Mucosa of rectum (tissue), 2 donors: ENCODE data around the gene TBXAS1.

Source experiments
- H3K27ac ChIP-seq, 2 donors: one replicate each; pipeline ENCODE4 v1.7.0; 2013; ENCODE audit warnings: inconsistent platforms in 2 of 2, low read depth in 2 of 2, low read length in 2 of 2
- H3K27me3 ChIP-seq, 2 donors: one replicate each; pipeline ENCODE4 v1.7.0; 2013; ENCODE audit warnings: low read length in 2 of 2; ENCODE audit not compliant: control insufficient read depth in 2 of 2, insufficient read depth in 2 of 2
- H3K36me3 ChIP-seq, 2 donors: one replicate each; pipeline ENCODE4 v1.7.0; 2013; ENCODE audit warnings: low read length in 2 of 2; ENCODE audit not compliant: control insufficient read depth in 2 of 2, insufficient read depth in 2 of 2
- H3K4me1 ChIP-seq, 2 donors: one replicate each; pipeline ENCODE4 v1.7.0; 2013; ENCODE audit warnings: low read length in 2 of 2, mild to moderate bottlenecking in 1 of 2; ENCODE audit not compliant: control insufficient read depth in 2 of 2, insufficient read depth in 2 of 2
- H3K4me3 ChIP-seq, 2 donors: one replicate each; pipeline ENCODE4 v1.7.0; 2013; ENCODE audit warnings: low read length in 2 of 2
- H3K9ac ChIP-seq, 2 donors: one replicate each; pipeline ENCODE4 v1.7.0; 2013; ENCODE audit warnings: low read length in 2 of 2, low read depth in 1 of 2, mild to moderate bottlenecking in 1 of 2
- H3K9me3 ChIP-seq, 2 donors: one replicate each; pipeline ENCODE4 v1.7.0; 2013; ENCODE audit warnings: low read length in 2 of 2; ENCODE audit not compliant: control insufficient read depth in 2 of 2
- donor health status: healthy.
- donor health status: Normal muscosa, but diverticular disease.

The TBXAS1 gene

DNA sequence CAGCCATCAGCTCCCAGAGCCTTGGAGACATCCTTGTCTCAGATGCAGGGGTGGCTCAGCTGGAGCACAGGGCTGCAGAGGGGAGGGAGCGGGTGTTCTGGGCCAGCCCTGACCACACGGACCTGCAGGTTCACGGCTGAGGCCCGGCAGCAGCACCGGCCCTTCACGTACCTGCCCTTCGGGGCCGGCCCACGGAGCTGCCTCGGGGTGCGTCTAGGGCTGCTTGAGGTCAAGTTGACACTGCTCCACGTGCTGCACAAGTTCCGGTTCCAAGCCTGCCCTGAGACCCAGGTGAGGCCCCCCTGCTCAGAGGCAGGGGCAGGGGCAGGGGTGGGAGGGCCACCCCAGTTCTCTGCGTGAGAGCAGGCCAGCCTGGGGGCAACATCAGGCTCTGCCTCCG is 188.5 kb downstream of the TBXAS1 start:
- Histone ChIP-seq H3K9ac (no peak overlapping the region), H3K36me3 (peaks cover 0 to 10% of the 10 kb centered on the region in 2 donors)

DNA sequence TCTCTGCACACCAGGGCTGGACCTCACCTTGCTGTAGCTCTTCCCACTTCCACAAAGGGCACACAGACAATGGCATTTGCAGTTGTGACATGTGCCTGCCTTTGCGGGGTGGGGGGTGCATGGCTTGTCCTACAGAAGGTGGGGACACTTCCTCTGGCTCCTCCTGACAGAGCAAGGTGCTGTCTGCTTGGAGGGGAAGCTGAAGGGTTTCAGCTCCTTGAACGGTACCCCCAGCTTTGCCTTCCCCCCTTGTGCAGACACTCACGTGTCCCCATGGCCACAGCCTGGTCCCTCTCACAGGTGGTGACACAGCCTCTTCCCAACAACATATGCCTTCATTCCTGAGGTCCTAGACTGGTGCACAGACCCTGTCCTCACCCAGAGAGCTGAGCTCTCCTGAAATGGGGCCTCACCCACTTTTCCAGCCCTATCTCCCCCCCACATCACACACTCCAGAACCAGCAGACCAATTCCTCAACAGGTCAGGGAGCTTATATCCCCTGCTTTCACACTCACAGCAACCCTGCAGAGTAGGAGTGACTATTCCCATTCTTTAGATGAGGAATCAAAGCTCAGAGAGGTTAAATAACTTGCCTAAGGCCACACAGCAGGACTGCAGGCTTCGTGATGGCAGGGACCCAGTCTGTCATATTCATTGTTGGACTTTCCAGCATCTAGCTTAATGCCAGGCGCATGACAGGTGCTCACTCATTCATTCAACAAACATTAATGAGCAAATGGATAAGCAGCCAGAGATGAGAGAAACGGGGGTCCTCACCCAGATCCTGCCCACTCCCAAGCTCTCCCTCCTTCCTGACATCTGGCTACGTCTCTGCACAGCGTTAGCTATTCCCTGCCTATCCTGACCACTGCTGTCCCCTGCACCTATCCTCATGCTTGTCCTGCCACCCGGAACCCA is 189.3 kb downstream of the TBXAS1 start:
- H3K4me3 ChIP-seq: no peak overlapping the region
- H3K9me3 ChIP-seq: no peaks in the 10 kb centered on the region
- H3K27me3 ChIP-seq: no peaks in the 10 kb centered on the region
- no peak overlapping the region for H3K27ac ChIP-seq
- H3K4me1 ChIP-seq: no peaks in the 10 kb centered on the region
- peaks cover 3 to 14% of the 10 kb centered on the region in 2 donors for H3K36me3 ChIP-seq
- H3K9ac ChIP-seq: no peak overlapping the region

More for the DNA sequence above, 188.5 kb downstream of the TBXAS1 start:
- no peaks in the 10 kb centered on the region for H3K4me1 ChIP-seq
- H3K27me3 ChIP-seq: no peaks in the 10 kb centered on the region
- H3K9me3 ChIP-seq: no peaks in the 10 kb centered on the region
- H3K27ac ChIP-seq: no peak overlapping the region
- no peak overlapping the region for H3K4me3 ChIP-seq

DNA sequence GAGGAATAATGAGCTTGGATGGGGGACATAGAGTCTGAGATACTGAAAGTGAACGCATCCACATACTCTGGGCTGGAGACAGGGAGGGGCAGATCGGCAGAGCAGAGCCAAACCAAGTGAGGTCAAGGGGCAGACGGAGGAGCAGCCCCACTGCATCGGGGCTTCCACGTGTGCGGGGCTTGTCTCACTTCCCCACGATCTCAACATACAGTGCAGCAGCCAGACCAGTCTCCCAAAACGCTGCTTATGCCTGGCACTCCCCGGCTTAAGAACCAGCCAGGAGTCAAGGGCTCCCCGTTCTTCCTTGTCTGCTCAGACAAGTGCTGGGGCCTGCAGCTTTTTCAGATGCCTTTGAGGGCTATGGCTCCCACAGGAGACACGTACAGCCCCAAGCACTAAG is 190.1 kb downstream of the TBXAS1 start:
- no peak overlapping the region for H3K9ac ChIP-seq
- no peaks in the 10 kb centered on the region for H3K4me1 ChIP-seq
- no peak overlapping the region for H3K4me3 ChIP-seq
- H3K36me3 ChIP-seq: peaks cover 10 to 19% of the 10 kb centered on the region in 2 donors
- H3K27ac ChIP-seq: no peak overlapping the region
- H3K27me3 ChIP-seq: no peaks in the 10 kb centered on the region
- no peaks in the 10 kb centered on the region for H3K9me3 ChIP-seq

DNA sequence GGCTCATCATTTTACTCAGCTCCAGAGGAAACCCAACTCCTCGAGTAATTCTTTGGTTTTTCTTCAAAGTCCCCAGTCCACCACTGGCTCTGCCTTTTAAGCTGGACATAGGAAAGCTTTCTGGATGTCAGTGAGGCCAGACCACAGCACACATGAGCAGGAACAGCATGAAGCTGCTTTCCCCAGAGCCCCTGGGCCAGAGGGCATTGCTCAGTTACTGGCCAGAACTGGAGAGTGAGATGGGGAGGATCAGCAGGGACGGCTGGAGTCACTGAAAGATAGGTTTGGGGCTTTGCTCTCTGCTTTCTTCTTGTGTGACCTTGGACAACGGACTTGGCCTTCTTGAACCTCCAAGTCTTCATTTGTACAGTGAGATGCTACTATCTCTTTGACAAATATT is 190.5 kb downstream of the TBXAS1 start:
- H3K27ac ChIP-seq: no peak overlapping the region
- peaks cover 13 to 23% of the 10 kb centered on the region in 2 donors for H3K36me3 ChIP-seq
- H3K4me1 ChIP-seq: no peaks in the 10 kb centered on the region
- H3K9ac ChIP-seq: no peak overlapping the region
- no peaks in the 10 kb centered on the region for H3K9me3 ChIP-seq
- no peaks in the 10 kb centered on the region for H3K27me3 ChIP-seq
- no peak overlapping the region for H3K4me3 ChIP-seq

DNA sequence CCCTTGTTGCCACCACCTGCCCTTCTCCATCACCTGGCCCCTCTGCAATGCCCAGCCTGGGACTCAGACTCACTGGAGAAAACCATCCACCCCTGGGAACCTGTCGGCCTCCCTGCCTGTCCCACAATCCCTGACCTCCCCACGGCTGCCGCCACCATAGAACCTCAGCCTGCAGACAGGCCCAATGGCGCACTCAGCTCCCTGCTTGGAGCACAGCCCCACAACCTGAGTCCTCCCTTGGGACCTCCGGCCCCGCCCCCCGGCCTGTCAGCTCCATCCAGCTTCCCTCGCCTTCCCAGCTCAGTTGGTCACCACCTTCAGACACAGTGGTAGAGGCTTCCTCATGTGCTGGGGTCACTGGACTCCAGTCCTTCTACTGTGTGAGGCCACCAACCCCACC is 192.5 kb downstream of the TBXAS1 start:
- no peak overlapping the region for H3K4me3 ChIP-seq
- no peaks in the 10 kb centered on the region for H3K9me3 ChIP-seq
- no peaks in the 10 kb centered on the region for H3K27me3 ChIP-seq
- H3K27ac ChIP-seq: no peak overlapping the region
- no peak overlapping the region for H3K9ac ChIP-seq
- H3K4me1 ChIP-seq: no peaks in the 10 kb centered on the region
- H3K36me3 ChIP-seq: peaks cover 27 to 41% of the 10 kb centered on the region in 2 donors

DNA sequence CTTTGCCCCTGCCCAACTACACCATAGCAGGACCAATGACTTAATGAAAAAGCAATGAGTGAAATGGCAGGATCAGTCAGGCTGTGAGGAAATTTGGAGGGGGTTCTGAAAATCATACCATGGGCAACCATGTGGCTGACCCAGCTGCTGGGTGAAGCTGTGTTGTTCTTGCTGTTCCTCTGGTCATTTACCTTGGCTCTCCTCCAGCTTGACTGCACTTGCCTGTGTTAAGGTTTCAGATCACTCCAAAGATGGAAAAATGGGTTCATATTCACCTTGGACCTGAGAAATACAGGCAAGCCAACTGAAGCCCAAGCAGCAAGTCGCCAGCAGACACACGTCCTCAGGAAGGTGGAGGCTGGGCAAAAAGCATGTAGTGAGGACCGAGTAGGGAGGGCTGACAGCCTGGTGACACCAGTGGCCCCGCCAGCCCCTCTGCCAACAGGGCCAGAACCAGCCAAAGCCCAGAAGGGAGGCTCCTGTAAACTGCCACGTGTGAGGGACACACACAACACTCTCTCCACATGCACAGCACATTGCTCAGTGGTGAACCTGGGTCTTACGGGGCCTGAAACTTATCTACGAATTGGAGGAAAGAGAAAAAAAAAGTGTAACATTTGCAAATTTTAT is 193.6 kb downstream of the TBXAS1 start:
- no peaks in the 10 kb centered on the region for H3K4me1 ChIP-seq
- no peaks in the 10 kb centered on the region for H3K9me3 ChIP-seq
- no peak overlapping the region for H3K9ac ChIP-seq
- peaks cover 36 to 52% of the 10 kb centered on the region in 2 donors for H3K36me3 ChIP-seq
- H3K27ac ChIP-seq: no peak overlapping the region
- H3K4me3 ChIP-seq: no peak overlapping the region
- no peaks in the 10 kb centered on the region for H3K27me3 ChIP-seq

DNA sequence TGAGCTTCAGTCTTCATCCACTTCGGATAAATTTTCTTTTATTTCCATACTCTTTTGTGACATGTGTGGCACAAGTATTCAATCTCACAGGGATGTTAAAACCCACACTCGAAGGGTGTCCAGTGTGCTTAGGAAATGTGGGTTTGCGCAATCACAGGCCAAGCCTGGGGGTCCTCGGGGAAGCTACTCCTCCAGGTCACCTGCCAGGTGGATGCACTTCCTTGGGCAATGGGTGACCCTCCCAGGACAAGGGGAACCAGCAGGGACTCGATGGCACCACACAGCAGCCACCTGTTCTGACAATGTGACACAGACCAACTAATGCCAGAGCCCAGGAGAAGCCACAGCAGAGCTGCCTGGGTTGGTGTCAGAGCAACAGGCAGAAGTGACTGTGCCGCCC is 194.7 kb downstream of the TBXAS1 start:
- Histone ChIP-seq H3K36me3 (peaks cover 41 to 60% of the 10 kb centered on the region in 2 donors), H3K9ac (no peak overlapping the region), H3K4me3 (no peak overlapping the region), H3K9me3 (no peaks in the 10 kb centered on the region), H3K27ac (no peak overlapping the region), H3K27me3 (no peaks in the 10 kb centered on the region), H3K4me1 (no peaks in the 10 kb centered on the region)

DNA sequence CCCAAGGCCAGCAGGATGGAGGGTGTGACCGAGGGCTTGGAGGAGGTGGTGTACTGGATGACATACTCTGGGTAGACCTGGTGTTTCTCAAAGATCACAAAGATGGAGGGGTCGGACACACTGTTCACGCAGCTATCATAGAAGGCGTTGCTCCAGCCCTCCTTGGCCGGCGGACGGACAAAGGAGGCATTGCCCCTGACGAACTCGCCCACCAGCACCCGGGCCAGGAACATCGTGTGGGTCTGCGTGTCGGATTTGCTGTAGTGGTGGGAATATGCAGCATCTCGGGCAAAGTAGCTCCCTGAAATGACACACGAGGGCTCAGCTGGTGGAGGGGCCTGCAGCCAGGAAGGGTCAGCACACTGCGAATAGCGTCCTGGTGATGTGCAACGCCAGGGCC is 195.5 kb downstream of the TBXAS1 start:
- Histone ChIP-seq H3K36me3 (peaks cover 41 to 61% of the 10 kb centered on the region in 2 donors), H3K9me3 (no peaks in the 10 kb centered on the region), H3K4me3 (no peak overlapping the region), H3K27me3 (no peaks in the 10 kb centered on the region), H3K4me1 (no peaks in the 10 kb centered on the region), H3K9ac (no peak overlapping the region), H3K27ac (no peak overlapping the region)

DNA sequence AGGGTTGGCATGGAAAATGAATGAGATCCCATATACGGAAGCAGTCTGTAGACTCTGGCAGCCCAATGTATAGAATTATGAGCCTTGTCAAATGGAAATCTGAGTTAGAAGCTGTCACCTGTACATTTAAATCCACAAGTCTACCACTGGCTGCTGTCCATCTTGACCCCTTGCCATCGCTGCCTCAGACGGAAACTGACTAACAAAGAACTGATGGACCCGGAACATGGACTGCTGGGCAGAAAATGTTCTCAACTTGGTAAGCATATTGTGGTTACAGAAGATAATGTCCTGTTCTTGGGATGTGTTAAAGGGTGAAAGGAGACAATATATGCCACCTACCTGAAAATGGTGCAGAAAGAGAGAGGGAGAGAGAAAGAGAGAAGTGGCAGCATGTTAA is 196.2 kb downstream of the TBXAS1 start:
- H3K27ac ChIP-seq: no peak overlapping the region
- no peaks in the 10 kb centered on the region for H3K27me3 ChIP-seq
- H3K9me3 ChIP-seq: no peaks in the 10 kb centered on the region
- H3K4me3 ChIP-seq: no peak overlapping the region
- peaks cover 41 to 61% of the 10 kb centered on the region in 2 donors for H3K36me3 ChIP-seq
- H3K4me1 ChIP-seq: no peaks in the 10 kb centered on the region
- no peak overlapping the region for H3K9ac ChIP-seq

DNA sequence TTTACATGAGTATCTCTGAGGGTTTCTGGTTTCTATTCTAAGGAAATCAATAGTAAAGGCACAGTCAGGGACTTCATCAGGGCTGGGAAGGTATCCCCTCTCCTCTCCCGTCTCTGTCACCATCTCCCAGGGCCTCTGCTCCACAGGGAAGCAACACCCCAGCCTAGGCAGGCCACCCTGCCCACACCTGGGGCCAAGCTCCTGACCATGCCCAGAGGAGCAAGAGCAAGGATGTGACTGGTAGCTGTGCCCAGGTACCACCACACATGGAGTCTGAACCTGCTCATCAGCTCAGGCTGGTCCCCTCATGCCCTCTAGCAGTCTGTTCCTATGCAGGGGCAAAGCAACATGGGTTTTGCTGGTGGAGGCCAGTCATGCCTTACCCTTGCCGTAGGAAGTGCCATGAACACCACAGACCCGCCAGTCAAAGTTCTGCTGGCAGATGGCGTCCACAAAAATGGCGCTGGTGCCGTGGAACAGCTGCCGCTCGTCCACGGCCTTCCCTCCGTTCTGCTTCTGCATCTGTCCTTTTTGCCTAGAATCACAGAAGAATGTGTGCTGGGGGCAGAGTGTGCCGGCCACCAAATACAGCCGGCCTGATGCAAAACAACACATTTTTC is 196.9 kb downstream of the TBXAS1 start:
- H3K9me3 ChIP-seq: no peaks in the 10 kb centered on the region
- H3K27me3 ChIP-seq: no peaks in the 10 kb centered on the region
- no peak overlapping the region for H3K4me3 ChIP-seq
- H3K4me1 ChIP-seq: no peaks in the 10 kb centered on the region
- no peak overlapping the region for H3K27ac ChIP-seq
- no peak overlapping the region for H3K9ac ChIP-seq
- peaks cover 41 to 61% of the 10 kb centered on the region in 2 donors for H3K36me3 ChIP-seq
